SK-N-SH (cell line): ENCODE data around the gene DNAJB1. TPM values are rescaled to one million over a fixed set of nuclear protein-coding genes. Genes with fewer than 3 reads are reported as not detected.

Source experiments
- CTCF ChIA-PET: fragments of 300-600, 350-600 bp; formaldehyde crosslinking; extraction: SDS; loops from one replicate; lab custom pipeline; 2021; lab: Yijun Ruan, JAX
- POLR2A ChIA-PET: fragments of 350-600 bp; sonication (Branson Sonifier 250); formaldehyde crosslinking; extraction: SDS; loops from one replicate; lab custom pipeline; 2020; ENCODE audit warnings: antibody characterized with exemption, inconsistent platforms; lab: Yijun Ruan, JAX
- DNase-seq: peaks from one replicate; pipeline ENCODE4 v3.0.0; 2012
- H2AFZ ChIP-seq: fragments of 200-600 bp; sonication (generic); 2 replicates; pipeline ENCODE4 v1.8.1; 2016; ENCODE audit warnings: antibody characterized with exemption, mild to moderate bottlenecking, low read depth
- H3F3A ChIP-seq: fragments of 200-600 bp; sonication (generic); replicated peaks from 2 replicates; pipeline ENCODE3; 2016; ENCODE audit warnings: antibody characterized with exemption, mild to moderate bottlenecking; ENCODE audit not compliant: insufficient read depth
- H3K27ac ChIP-seq, 2 experiments: fragments of 200-500 bp in 1 of 2; fragments of 200-600 bp in 1 of 2; sonication (Bioruptor generic) in 1 of 2; sonication (generic), shearing (Covaris generic) in 1 of 2; 2 replicates each; pipeline versions ENCODE4 v1.5.1 to v1.6.1; 2014 to 2016; ENCODE audit warnings: low read depth in 2 of 2, inconsistent platforms in 1 of 2, low read length in 1 of 2, mild to moderate bottlenecking in 1 of 2, mixed read lengths in 1 of 2
- H3K27me3 ChIP-seq: fragments of 200-600 bp; sonication (generic), shearing (Covaris generic); 2 replicates; pipeline ENCODE4 v1.6.1; 2016; ENCODE audit warnings: mixed run types; ENCODE audit not compliant: insufficient read depth
- H3K36me3 ChIP-seq, 2 experiments: fragments of 200-500 bp in 1 of 2; fragments of 200-600 bp in 1 of 2; sonication (Bioruptor generic) in 1 of 2; sonication (generic) in 1 of 2; replicated peaks in 1 of 2; 2 replicates each; pipeline versions ENCODE3 to v1.5.1; 2014 to 2016; ENCODE audit warnings: low read length in 1 of 2, mild to moderate bottlenecking in 1 of 2; ENCODE audit not compliant: insufficient read depth in 2 of 2, control insufficient read depth in 1 of 2
- H3K4me1 ChIP-seq, 2 experiments: fragments of 200-500 bp in 1 of 2; fragments of 200-600 bp in 1 of 2; sonication (Bioruptor generic) in 1 of 2; sonication (generic), shearing (Covaris generic) in 1 of 2; 2 replicates each; pipeline versions ENCODE4 v1.5.1 to v1.6.1; 2014 to 2016; ENCODE audit warnings: low read depth in 1 of 2, low read length in 1 of 2, mixed run types in 1 of 2; ENCODE audit not compliant: insufficient read depth in 2 of 2, control insufficient read depth in 1 of 2
- H3K4me2 ChIP-seq: fragments of 200-600 bp; sonication (generic), shearing (Covaris generic); 2 replicates; pipeline ENCODE4 v1.6.1; 2017; ENCODE audit warnings: mixed run types
- H3K4me3 ChIP-seq, 2 experiments: fragments of 200-500 bp in 1 of 2; fragments of 200-600 bp in 1 of 2; sonication (Bioruptor generic) in 1 of 2; sonication (generic), shearing (Covaris generic) in 1 of 2; 2 replicates each; pipeline versions ENCODE4 v1.5.1 to v1.8.1; 2014 to 2016; ENCODE audit warnings: low read depth in 2 of 2, inconsistent platforms in 1 of 2, low read length in 1 of 2, mild to moderate bottlenecking in 1 of 2, mixed read lengths in 1 of 2, moderate library complexity in 1 of 2
- H3K79me2 ChIP-seq: fragments of 200-600 bp; sonication (generic); 2 replicates; pipeline ENCODE4 v1.8.1; 2017; ENCODE audit warnings: mild to moderate bottlenecking; ENCODE audit not compliant: insufficient read depth
- H3K9ac ChIP-seq: fragments of 200-600 bp; sonication (generic); 2 replicates; pipeline ENCODE4 v1.6.1; 2017; ENCODE audit warnings: mixed run types
- H3K9me2 ChIP-seq: fragments of 200-600 bp; sonication (generic); 2 replicates; pipeline ENCODE4 v1.6.1; 2017; ENCODE audit warnings: mixed run types
- H3K9me3 ChIP-seq: fragments of 200-600 bp; sonication (generic); 2 replicates; pipeline ENCODE4 v1.6.1; 2017; ENCODE audit warnings: mixed run types, mild to moderate bottlenecking, moderate library complexity
- H4K20me1 ChIP-seq: fragments of 200-600 bp; sonication (generic); 2 replicates; pipeline ENCODE4 v1.6.1; 2017; ENCODE audit warnings: mild to moderate bottlenecking, mixed run types; ENCODE audit not compliant: insufficient read depth
- GABPA ChIP-seq: IDR thresholded peaks from 2 replicates; pipeline ENCODE4 v1.4.0; 2012; ENCODE audit warnings: low read depth, mild to moderate bottlenecking
- GATA2 ChIP-seq: sonication (generic); formaldehyde crosslinking; IDR thresholded peaks from 2 replicates; pipeline ENCODE4 v1.5.0; 2020; ENCODE audit warnings: mild to moderate bottlenecking, missing genetic modification reagents
- MXI1 ChIP-seq: IDR thresholded peaks from 2 replicates; pipeline ENCODE4 v1.6.1; 2012; ENCODE audit warnings: mild to moderate bottlenecking, low read depth, low read length, improper control_type of control experiment
- NFIC ChIP-seq: IDR thresholded peaks from 2 replicates; pipeline ENCODE4 v1.4.0; 2012; ENCODE audit warnings: borderline replicate concordance
- RCOR1 ChIP-seq: fragments of 150-350 bp; IDR thresholded peaks from 2 replicates; pipeline ENCODE4 v1.6.1; 2017; ENCODE audit warnings: antibody characterized with exemption, low read length
- REST ChIP-seq: IDR thresholded peaks from 2 replicates; pipeline ENCODE4 v1.6.1; 2012; ENCODE audit warnings: mild to moderate bottlenecking, low read depth, low read length, moderate library complexity
- WGBS: methylation state at CpG from one replicate; pipeline ENCODE4 v1.1.6; 2017; ENCODE audit warnings: low lambda C conversion rate; 5-methylcytosine and 5-hydroxymethylcytosine counted together
- polyA plus RNA-seq, 3 experiments: library from polyadenylated mRNA; depleted of rRNA; stranded (reverse); fragments of >200 nt; gene quantifications; 2 replicates each; pipeline ENCODE4 v1.2.3, GENCODE V29; 2012
- TF ChIP-seq, protein P1 (sequence below): fragments of 150-350 bp; IDR thresholded peaks from 2 replicates; pipeline ENCODE4 v1.6.1; 2017; ENCODE audit warnings: antibody characterized with exemption, low read length, low read depth, borderline replicate concordance
- TF ChIP-seq, protein P2 (sequence below): IDR thresholded peaks from 2 replicates; pipeline ENCODE4; 2012
- TF ChIP-seq, protein P3 (sequence below): fragments of 150-350 bp; IDR thresholded peaks from 2 replicates; pipeline ENCODE4 v1.6.1; 2016; ENCODE audit warnings: mild to moderate bottlenecking, low read depth, low read length

Gene DNAJB1
- polyA plus RNA-seq, 1 of the 3 experiments (the other 2 are of a cell fraction) = 103 TPM

DNA sequence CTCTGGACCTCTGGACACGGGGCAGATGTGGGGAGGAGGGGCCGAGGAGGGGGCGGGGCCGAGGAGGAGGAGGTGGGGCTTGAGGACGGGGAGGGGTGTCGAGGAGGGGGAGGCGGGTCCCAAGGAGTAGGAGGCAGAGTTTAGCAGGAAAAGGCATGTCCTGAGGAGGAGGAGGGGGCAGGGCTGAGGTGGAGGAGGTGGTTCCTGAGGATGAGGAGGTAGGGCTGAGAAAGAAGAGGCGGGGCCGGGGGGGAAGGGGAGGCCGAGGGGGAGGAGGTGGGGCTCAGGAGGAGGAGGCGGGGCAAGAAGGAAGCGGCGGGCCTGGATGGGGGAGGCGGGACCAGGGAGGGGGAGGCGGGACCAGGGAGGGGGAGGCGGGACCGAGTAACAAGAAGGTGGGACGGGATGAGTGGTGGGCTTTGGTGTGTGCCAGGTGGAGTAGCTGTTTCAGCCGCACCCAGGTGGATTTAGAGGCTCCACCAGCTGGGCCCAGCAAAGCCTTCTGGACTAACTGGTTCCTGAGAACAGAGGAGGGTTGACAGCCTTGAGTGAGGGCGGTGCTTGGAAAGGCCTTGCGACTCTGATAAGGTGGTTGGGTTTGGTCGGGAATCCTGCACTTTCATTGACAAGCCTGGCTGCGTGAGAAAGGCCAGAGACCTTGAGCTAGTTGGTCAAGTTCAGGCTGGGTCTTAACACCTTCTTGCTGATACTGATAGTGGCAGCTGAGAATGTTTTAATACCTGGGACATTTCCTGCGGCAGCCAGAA lies 18.9 kb upstream of the DNAJB1 start (continued):
- TF ChIP-seq, protein P1, sequence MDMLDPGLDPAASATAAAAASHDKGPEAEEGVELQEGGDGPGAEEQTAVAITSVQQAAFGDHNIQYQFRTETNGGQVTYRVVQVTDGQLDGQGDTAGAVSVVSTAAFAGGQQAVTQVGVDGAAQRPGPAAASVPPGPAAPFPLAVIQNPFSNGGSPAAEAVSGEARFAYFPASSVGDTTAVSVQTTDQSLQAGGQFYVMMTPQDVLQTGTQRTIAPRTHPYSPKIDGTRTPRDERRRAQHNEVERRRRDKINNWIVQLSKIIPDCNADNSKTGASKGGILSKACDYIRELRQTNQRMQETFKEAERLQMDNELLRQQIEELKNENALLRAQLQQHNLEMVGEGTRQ = no peak
- TF ChIP-seq MXI1 = no peak
- no peak for TF ChIP-seq REST
- TF ChIP-seq, protein P2, sequence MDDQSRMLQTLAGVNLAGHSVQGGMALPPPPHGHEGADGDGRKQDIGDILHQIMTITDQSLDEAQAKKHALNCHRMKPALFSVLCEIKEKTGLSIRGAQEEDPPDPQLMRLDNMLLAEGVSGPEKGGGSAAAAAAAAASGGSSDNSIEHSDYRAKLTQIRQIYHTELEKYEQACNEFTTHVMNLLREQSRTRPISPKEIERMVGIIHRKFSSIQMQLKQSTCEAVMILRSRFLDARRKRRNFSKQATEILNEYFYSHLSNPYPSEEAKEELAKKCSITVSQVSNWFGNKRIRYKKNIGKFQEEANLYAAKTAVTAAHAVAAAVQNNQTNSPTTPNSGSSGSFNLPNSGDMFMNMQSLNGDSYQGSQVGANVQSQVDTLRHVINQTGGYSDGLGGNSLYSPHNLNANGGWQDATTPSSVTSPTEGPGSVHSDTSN = no peak

- 74% methylated on average over 5 of the region's 5 CpGs for WGBS
- H3K36me3 ChIP-seq = no peaks in the 10 kb centered on the region
- no peaks in the 10 kb centered on the region for H3K27me3 ChIP-seq
- no peak for TF ChIP-seq NFIC
- no peak for TF ChIP-seq REST
- 0 out of 2 replicates have a peak, but pooled peaks have one; percentile 30 for TF ChIP-seq RCOR1
- no peak; the same call in 1 of the 2 replicates for TF ChIP-seq MXI1
- no peak for TF ChIP-seq GABPA
- peak; percentile 73 for TF ChIP-seq GATA2
- TF ChIP-seq, protein P3, sequence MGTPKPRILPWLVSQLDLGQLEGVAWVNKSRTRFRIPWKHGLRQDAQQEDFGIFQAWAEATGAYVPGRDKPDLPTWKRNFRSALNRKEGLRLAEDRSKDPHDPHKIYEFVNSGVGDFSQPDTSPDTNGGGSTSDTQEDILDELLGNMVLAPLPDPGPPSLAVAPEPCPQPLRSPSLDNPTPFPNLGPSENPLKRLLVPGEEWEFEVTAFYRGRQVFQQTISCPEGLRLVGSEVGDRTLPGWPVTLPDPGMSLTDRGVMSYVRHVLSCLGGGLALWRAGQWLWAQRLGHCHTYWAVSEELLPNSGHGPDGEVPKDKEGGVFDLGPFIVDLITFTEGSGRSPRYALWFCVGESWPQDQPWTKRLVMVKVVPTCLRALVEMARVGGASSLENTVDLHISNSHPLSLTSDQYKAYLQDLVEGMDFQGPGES = no peak
- H3K27ac ChIP-seq = peak overlapping the region in 1 of 2 experiments; percentile 56; a peak in 2 of 4 replicates
- no peaks in the 10 kb centered on the region for H3K9me2 ChIP-seq
- ChIA-PET CTCF (interaction anchor here (0.6 to 3.2 kb wide), 4 partner anchors 8 to 153 kb away, joined by 3 to 14 read pairs (median 4); partner anchors contain the start of gene DNAJB1), POLR2A (interaction anchor here (0.8 kb wide), 1 partner anchor 15 kb away, joined by 4 read pairs; the partner anchor contains the start of gene DNAJB1)
- H3K4me2 ChIP-seq = no peak overlapping the region
- peaks cover 12% of the 10 kb centered on the region for H3F3A ChIP-seq
- H3K9ac ChIP-seq = no peak overlapping the region
- DNase-seq = peak; percentile 56
- peaks cover 7 to 19% of the 10 kb centered on the region in 2 experiments; a peak in 3 of 4 replicates for H3K4me1 ChIP-seq
- H3K9me3 ChIP-seq = no peaks in the 10 kb centered on the region
- H3K4me3 ChIP-seq = no peak overlapping the region
- H3K79me2 ChIP-seq = peaks cover 71% of the 10 kb centered on the region
- no peak overlapping the region for H2AFZ ChIP-seq
- H4K20me1 ChIP-seq = no peaks in the 10 kb centered on the region; the same call in 1 of the 2 replicates
Measured at GRCh38 chr19:14533450-14533849, 15.3 kb upstream of the DNAJB1 start.
